Suprapubic skin (tissue), 4 donors: ENCODE measurements around the gene MRPS34. TPM values are rescaled to one million over a fixed set of nuclear protein-coding genes. Genes with fewer than 3 reads are reported as not detected.
A peak's percentile ranks its signal among the peaks of the same experiment; 100 is the strongest.

Source experiments
- DNase-seq, 2 donors: peaks; one replicate each; pipeline ENCODE4 v3.0.0-alpha.2; 2019; ENCODE audit warnings: low spot score in 2 of 2
- H3K27ac ChIP-seq: fragments of 200-600 bp; sonication (generic); one replicate; pipeline ENCODE4 v1.5.1; 2019
- H3K27me3 ChIP-seq: fragments of 200-600 bp; sonication (generic); one replicate; pipeline ENCODE4 v1.5.1; 2019
- H3K36me3 ChIP-seq: fragments of 200-600 bp; sonication (generic); one replicate; pipeline ENCODE4 v1.5.1; 2019
- H3K4me1 ChIP-seq: fragments of 200-600 bp; sonication (generic); one replicate; pipeline ENCODE4 v1.5.1; 2019
- H3K4me3 ChIP-seq: fragments of 200-600 bp; sonication (generic); one replicate; pipeline ENCODE4 v1.5.1; 2019; ENCODE audit warnings: mild to moderate bottlenecking
- H3K9me3 ChIP-seq: fragments of 200-600 bp; sonication (generic); one replicate; pipeline ENCODE4 v1.5.1; 2019
- EP300 ChIP-seq: sonication (generic); formaldehyde crosslinking; IDR thresholded peaks from one replicate; pipeline ENCODE4 v1.6.1; 2017; ENCODE audit warnings: antibody characterized with exemption
- POLR2A ChIP-seq, 2 donors: fragments of 450-650 bp; IDR thresholded peaks; one replicate each; pipeline ENCODE4 v1.6.1; 2017; ENCODE audit warnings: antibody characterized with exemption in 2 of 2, mild to moderate bottlenecking in 2 of 2, moderate library complexity in 2 of 2
- POLR2AphosphoS5 ChIP-seq, 3 donors: sonication (generic); formaldehyde crosslinking; IDR thresholded peaks; one replicate each; pipeline ENCODE4 v1.6.1; 2017; ENCODE audit warnings: antibody characterized with exemption in 3 of 3
- WGBS: methylation state at CpG from one replicate; pipeline ENCODE4 v1.1.5; 2018; 5-methylcytosine and 5-hydroxymethylcytosine counted together
- total RNA-seq, 4 donors: library from RNA; depleted of rRNA; stranded (reverse); fragments of >200 nt; gene quantifications; one replicate each; pipeline ENCODE4 v1.1.0, GENCODE V29; 2016
- TF ChIP-seq, protein P1 (sequence below), 2 donors: fragments of 200-600 bp in 1 of 2; fragments of 450-650 bp in 1 of 2; sonication (generic) in 1 of 2; IDR thresholded peaks; one replicate each; pipeline ENCODE4 v1.5.1; 2016 to 2019; ENCODE audit warnings: antibody characterized with exemption in 2 of 2, mild to moderate bottlenecking in 1 of 2, moderate library complexity in 1 of 2

Gene MRPS34
- total RNA-seq, 4 donors from 2014 or later: 46.8 to 74.3 (median 64.9) TPM

DNA sequence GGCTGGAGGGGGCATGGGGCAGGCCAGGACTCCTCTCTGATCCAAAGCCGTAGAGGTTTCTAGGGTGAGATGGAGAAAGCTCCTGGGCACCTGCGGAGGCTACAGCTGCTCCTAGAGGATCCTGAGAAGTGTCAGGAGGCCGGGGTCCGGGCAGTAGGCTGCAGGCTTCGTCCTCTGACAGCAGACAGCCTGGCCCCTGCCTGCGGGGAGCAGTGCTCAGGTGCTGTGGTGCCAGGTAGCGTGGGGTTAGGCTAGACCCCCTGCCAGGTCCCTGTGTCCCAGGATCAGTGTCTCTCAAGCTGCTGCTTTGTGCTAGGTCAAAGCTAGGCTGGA lies 1.5 kb upstream of the MRPS34 start:
- Histone ChIP-seq H3K27me3 (no peaks in the 10 kb centered on the region), H3K27ac (no peak overlapping the region), H3K36me3 (peaks cover 41% of the 10 kb centered on the region), H3K4me3 (peak overlapping the region; percentile 92), H3K4me1 (peaks cover 44% of the 10 kb centered on the region), H3K9me3 (no peaks in the 10 kb centered on the region)
- TF ChIP-seq EP300: no peak
- no peak for TF ChIP-seq POLR2AphosphoS5 (IDR thresholded peaks at IDR 0.05)
- no peak for TF ChIP-seq POLR2A (IDR thresholded peaks at IDR 0.05)
- TF ChIP-seq, protein P1, sequence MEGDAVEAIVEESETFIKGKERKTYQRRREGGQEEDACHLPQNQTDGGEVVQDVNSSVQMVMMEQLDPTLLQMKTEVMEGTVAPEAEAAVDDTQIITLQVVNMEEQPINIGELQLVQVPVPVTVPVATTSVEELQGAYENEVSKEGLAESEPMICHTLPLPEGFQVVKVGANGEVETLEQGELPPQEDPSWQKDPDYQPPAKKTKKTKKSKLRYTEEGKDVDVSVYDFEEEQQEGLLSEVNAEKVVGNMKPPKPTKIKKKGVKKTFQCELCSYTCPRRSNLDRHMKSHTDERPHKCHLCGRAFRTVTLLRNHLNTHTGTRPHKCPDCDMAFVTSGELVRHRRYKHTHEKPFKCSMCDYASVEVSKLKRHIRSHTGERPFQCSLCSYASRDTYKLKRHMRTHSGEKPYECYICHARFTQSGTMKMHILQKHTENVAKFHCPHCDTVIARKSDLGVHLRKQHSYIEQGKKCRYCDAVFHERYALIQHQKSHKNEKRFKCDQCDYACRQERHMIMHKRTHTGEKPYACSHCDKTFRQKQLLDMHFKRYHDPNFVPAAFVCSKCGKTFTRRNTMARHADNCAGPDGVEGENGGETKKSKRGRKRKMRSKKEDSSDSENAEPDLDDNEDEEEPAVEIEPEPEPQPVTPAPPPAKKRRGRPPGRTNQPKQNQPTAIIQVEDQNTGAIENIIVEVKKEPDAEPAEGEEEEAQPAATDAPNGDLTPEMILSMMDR (IDR thresholded peaks at IDR 0.05): no peak
- 82% methylated on average over 2 of the region's 7 CpGs for WGBS
- DNase-seq: no peak

- peak overlapping the region; percentile 94 for H3K27ac ChIP-seq
- TF ChIP-seq EP300: no peak
- TF ChIP-seq, protein P1 (IDR thresholded peaks at IDR 0.05): no peak
- TF ChIP-seq POLR2A (IDR thresholded peaks at IDR 0.05): no peak
- TF ChIP-seq POLR2AphosphoS5 (IDR thresholded peaks at IDR 0.05): no peak
- peak overlapping the region; percentile 92 for H3K4me3 ChIP-seq
- no peaks in the 10 kb centered on the region for H3K27me3 ChIP-seq
- 3% methylated on average over 14 of the region's 45 CpGs for WGBS
- peaks cover 47% of the 10 kb centered on the region for H3K4me1 ChIP-seq
- no peaks in the 10 kb centered on the region for H3K9me3 ChIP-seq
- DNase-seq: no peak
- H3K36me3 ChIP-seq: peaks cover 36% of the 10 kb centered on the region
These were observed 941 bp upstream of the MRPS34 start for GRCh38 chr16:1773703-1774447.

DNA sequence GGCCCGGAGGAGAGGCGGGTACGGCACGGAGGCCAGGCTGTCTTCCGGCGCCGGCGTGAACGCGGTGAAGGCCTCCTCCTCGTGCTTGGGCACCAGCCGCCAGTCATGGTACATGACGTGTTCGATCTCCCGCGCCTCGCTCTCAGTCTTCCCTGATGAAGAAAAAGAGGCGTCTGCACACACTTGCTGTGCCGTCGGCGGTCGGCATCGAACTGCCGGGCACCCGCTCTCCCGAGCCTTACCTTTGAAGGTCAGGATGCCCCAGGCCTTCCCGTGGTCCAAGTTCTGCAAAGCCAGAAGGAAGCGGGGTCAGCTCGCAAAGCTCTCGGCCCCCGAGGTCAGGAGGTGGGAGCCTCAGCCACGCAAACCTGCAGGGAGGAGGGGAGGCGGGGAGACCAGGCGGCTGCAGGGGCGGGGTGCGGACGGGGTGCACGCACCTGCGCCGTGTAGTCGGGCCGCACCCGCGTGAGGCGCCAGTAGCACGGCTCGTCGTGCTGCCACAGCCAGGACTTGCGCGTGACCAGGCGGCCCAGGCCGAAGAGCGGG lies 499 bp downstream of the MRPS34 start, which contains the start of gene EME2:
Gene EME2 (plus strand): TSS at position 449 of the 546 bp plus-strand sequence. CDS start 418 bp downstream, outside the sequence.
- TF ChIP-seq, protein P1 (IDR thresholded peaks at IDR 0.05): no peak
- no peak for TF ChIP-seq POLR2A (IDR thresholded peaks at IDR 0.05)
- no peak for TF ChIP-seq POLR2AphosphoS5 (IDR thresholded peaks at IDR 0.05)
- TF ChIP-seq EP300: no peak
- Histone ChIP-seq H3K27me3 (no peaks in the 10 kb centered on the region), H3K4me3 (peak within 1 kb of the TSS; percentile 92), H3K4me1 (peaks cover 47% of the 10 kb centered on the region), H3K36me3 (peaks cover 37% of the 10 kb centered on the region), H3K27ac (peak within 1 kb of the TSS; percentile 94), H3K9me3 (no peaks in the 10 kb centered on the region)
- no CpG with 5 or more reads among the region's 53 CpGs for WGBS
- DNase-seq: no peak

DNA sequence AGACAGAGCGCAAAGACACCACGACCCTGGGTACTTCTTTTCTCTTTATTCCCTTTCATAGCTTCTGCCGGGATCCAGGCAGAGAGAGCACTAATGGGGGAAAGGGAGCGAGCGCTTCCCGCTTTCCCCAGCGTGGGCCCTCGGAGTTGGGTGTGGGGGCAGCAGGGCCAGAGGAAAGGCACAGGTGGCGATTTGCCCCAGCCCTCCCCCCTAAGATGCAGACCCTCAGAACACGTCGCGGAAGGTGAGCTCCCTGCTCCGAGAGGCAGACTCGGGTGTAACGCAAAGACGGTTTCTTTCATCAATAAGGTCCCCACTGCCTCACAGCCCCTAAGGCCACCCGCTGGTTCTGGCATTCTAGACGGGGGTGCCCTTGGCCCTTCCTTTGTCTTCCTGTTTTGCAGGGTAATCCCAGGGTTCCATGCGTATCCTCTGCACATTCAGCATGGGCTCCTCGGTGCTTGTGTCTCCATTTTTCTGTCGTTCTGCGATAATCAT lies 1.0 kb downstream of the MRPS34 start:
- H3K27me3 ChIP-seq: no peaks in the 10 kb centered on the region
- H3K27ac ChIP-seq: peak overlapping the region; percentile 94
- WGBS: 5% methylated on average over 16 of the region's 22 CpGs
- peak overlapping the region; percentile 92 for H3K4me3 ChIP-seq
- no peak for DNase-seq
- no peaks in the 10 kb centered on the region for H3K9me3 ChIP-seq
- H3K4me1 ChIP-seq: peaks cover 47% of the 10 kb centered on the region
- TF ChIP-seq POLR2A (IDR thresholded peaks at IDR 0.05): no peak
- TF ChIP-seq, protein P1 (IDR thresholded peaks at IDR 0.05): no peak
- no peak for TF ChIP-seq POLR2AphosphoS5 (IDR thresholded peaks at IDR 0.05)
- no peak for TF ChIP-seq EP300
- H3K36me3 ChIP-seq: peaks cover 37% of the 10 kb centered on the region

DNA sequence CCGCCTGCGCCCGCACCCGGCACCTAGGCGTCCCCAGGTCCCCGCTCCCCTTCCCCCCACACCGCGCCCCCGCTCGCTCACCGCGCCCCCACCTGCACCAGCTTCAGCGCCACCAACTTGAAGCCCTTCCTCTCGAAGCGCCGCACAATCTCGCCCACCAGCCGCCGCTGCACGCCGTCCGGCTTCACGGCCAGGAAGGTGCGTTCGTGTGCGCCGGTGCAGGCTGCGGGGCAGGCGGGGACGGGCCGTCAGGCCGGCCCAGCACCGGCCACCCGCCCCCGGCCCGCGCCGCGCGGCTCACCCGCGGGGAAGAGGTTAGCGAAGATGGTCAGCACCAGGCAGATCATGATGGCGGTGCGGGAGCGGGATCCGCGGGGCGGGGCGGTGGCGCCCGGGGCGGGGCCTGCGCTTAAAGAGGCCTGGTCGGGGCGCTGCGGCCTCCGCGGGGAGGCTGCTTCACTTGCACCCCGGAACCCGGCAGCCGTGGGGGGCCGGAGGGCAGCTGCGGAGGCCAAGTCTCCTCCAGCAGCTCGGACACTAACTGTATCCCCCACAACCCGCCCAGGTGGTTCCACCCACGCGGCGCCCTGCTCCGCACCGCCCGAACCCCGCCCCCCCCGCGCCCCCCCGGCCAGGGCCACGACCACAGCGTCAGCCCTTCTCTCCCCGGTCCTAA lies 1.6 kb downstream of the MRPS34 start, which contains the start of gene NME3:
Gene NME3 (minus strand): TSS at position 356 of the 676 bp plus-strand sequence. CDS start 9 bp downstream, at position 347.
- Histone ChIP-seq H3K36me3 (peaks cover 37% of the 10 kb centered on the region), H3K4me1 (peaks cover 47% of the 10 kb centered on the region), H3K27ac (peak within 1 kb of the TSS; percentile 94), H3K4me3 (peak within 1 kb of the TSS; percentile 92), H3K9me3 (no peaks in the 10 kb centered on the region), H3K27me3 (no peaks in the 10 kb centered on the region)
- TF ChIP-seq, protein P1 (IDR thresholded peaks at IDR 0.05): no peak
- TF ChIP-seq POLR2A (IDR thresholded peaks at IDR 0.05): no peak
- TF ChIP-seq EP300: no peak
- no peak for TF ChIP-seq POLR2AphosphoS5 (IDR thresholded peaks at IDR 0.05)
- 3% methylated on average over 7 of the region's 79 CpGs for WGBS
- peak; percentile 88 to 92 for DNase-seq
